ENCODE measurements around the gene CAMK2D.

CAMK2D gene

GRCh38 chr4:113762186-113763028 is 869 bp upstream of the CAMK2D start:
- H3K36me3 ChIP-seq (ENCODE audit: control insufficient read depth in 1 of 2, insufficient read depth in 2 of 2, low read length in 2 of 2): peaks cover 4 to 17% of the 10 kb centered on the region in 2 donors
- H3K4me1 ChIP-seq (ENCODE audit: control insufficient read depth in 1 of 2, insufficient read depth in 2 of 2, low read length in 2 of 2): peaks cover under 1 to 12% of the 10 kb centered on the region in 2 donors
- H3K27me3 ChIP-seq (ENCODE audit: low read depth, low read length): no peaks in the 10 kb centered on the region
- H3K4me3 ChIP-seq (ENCODE audit: low read depth in 1 of 2, low read length in 2 of 2): peak overlapping the region; percentile 93 to 94
- H3K27ac ChIP-seq (ENCODE audit: low read length): peak overlapping the region; percentile 99
- H3K9me3 ChIP-seq (ENCODE audit: control insufficient read depth in 1 of 2, low read length in 2 of 2): no peaks in the 10 kb centered on the region

- Histone ChIP-seq H3K27me3 (ENCODE audit: low read depth, low read length) (no peaks in the 10 kb centered on the region), H3K27ac (ENCODE audit: low read length) (peak overlapping the region; percentile 99), H3K9me3 (ENCODE audit: control insufficient read depth in 1 of 2, low read length in 2 of 2) (no peaks in the 10 kb centered on the region), H3K4me3 (ENCODE audit: low read depth in 1 of 2, low read length in 2 of 2) (peak overlapping the region; percentile 93 to 94), H3K36me3 (ENCODE audit: control insufficient read depth in 1 of 2, insufficient read depth in 2 of 2, low read length in 2 of 2) (peaks cover 8 to 17% of the 10 kb centered on the region in 2 donors), H3K4me1 (ENCODE audit: control insufficient read depth in 1 of 2, insufficient read depth in 2 of 2, low read length in 2 of 2) (peaks cover 9 to 17% of the 10 kb centered on the region in 2 donors)
These were observed 531 bp downstream of the CAMK2D start for GRCh38 chr4:113760795-113761619.

- Histone ChIP-seq H3K36me3 (ENCODE audit: control insufficient read depth in 1 of 2, insufficient read depth in 2 of 2, low read length in 2 of 2) (peaks cover 8 to 17% of the 10 kb centered on the region in 2 donors), H3K4me3 (ENCODE audit: low read depth in 1 of 2, low read length in 2 of 2) (peak overlapping the region; percentile 93 to 94), H3K9me3 (ENCODE audit: control insufficient read depth in 1 of 2, low read length in 2 of 2) (no peaks in the 10 kb centered on the region), H3K4me1 (ENCODE audit: control insufficient read depth in 1 of 2, insufficient read depth in 2 of 2, low read length in 2 of 2) (peaks cover 10 to 24% of the 10 kb centered on the region in 2 donors), H3K27me3 (ENCODE audit: low read depth, low read length) (no peaks in the 10 kb centered on the region), H3K27ac (ENCODE audit: low read length) (peak overlapping the region; percentile 99)
These were observed 1.3 kb downstream of the CAMK2D start for GRCh38 chr4:113760094-113760794.

GRCh38 chr4:113759696-113760093 is 1.8 kb downstream of the CAMK2D start:
- Histone ChIP-seq H3K27ac (ENCODE audit: low read length) (peak overlapping the region; percentile 99), H3K4me1 (ENCODE audit: control insufficient read depth in 1 of 2, insufficient read depth in 2 of 2, low read length in 2 of 2) (peaks cover 10 to 24% of the 10 kb centered on the region in 2 donors)

GRCh38 chr4:113758372-113758771 is 3.2 kb downstream of the CAMK2D start:
- Histone ChIP-seq H3K36me3 (ENCODE audit: control insufficient read depth in 1 of 2, insufficient read depth in 2 of 2, low read length in 2 of 2) (peaks cover 8 to 17% of the 10 kb centered on the region in 2 donors), H3K9me3 (ENCODE audit: control insufficient read depth in 1 of 2, low read length in 2 of 2) (no peaks in the 10 kb centered on the region), H3K27me3 (ENCODE audit: low read depth, low read length) (no peaks in the 10 kb centered on the region), H3K4me1 (ENCODE audit: control insufficient read depth in 1 of 2, insufficient read depth in 2 of 2, low read length in 2 of 2) (peaks cover 10 to 24% of the 10 kb centered on the region in 2 donors), H3K27ac (ENCODE audit: low read length) (peak overlapping the region; percentile 40), H3K4me3 (ENCODE audit: low read depth in 1 of 2, low read length in 2 of 2) (peak overlapping the region; percentile 93 to 94)

More at GRCh38 chr4:113759696-113760093, 1.8 kb downstream of the CAMK2D start:
- Histone ChIP-seq H3K27me3 (ENCODE audit: low read depth, low read length) (no peaks in the 10 kb centered on the region), H3K36me3 (ENCODE audit: control insufficient read depth in 1 of 2, insufficient read depth in 2 of 2, low read length in 2 of 2) (peaks cover 8 to 17% of the 10 kb centered on the region in 2 donors), H3K4me3 (ENCODE audit: low read depth in 1 of 2, low read length in 2 of 2) (peak overlapping the region; percentile 93 to 94), H3K9me3 (ENCODE audit: control insufficient read depth in 1 of 2, low read length in 2 of 2) (no peaks in the 10 kb centered on the region)

- Histone ChIP-seq H3K36me3 (ENCODE audit: control insufficient read depth in 1 of 2, insufficient read depth in 2 of 2, low read length in 2 of 2) (peaks cover 8 to 10% of the 10 kb centered on the region in 2 donors), H3K4me3 (ENCODE audit: low read depth in 1 of 2, low read length in 2 of 2) (no peak overlapping the region), H3K27me3 (ENCODE audit: low read depth, low read length) (no peaks in the 10 kb centered on the region), H3K27ac (ENCODE audit: low read length) (no peak overlapping the region), H3K9me3 (ENCODE audit: control insufficient read depth in 1 of 2, low read length in 2 of 2) (no peaks in the 10 kb centered on the region), H3K4me1 (ENCODE audit: control insufficient read depth in 1 of 2, insufficient read depth in 2 of 2, low read length in 2 of 2) (peaks cover 10 to 24% of the 10 kb centered on the region in 2 donors)
These were observed 4.1 kb downstream of the CAMK2D start for GRCh38 chr4:113757486-113757885.

- H3K27me3 ChIP-seq (ENCODE audit: low read depth, low read length): no peaks in the 10 kb centered on the region
- H3K4me1 ChIP-seq (ENCODE audit: control insufficient read depth in 1 of 2, insufficient read depth in 2 of 2, low read length in 2 of 2): peaks cover 10 to 22% of the 10 kb centered on the region in 2 donors
- H3K9me3 ChIP-seq (ENCODE audit: control insufficient read depth in 1 of 2, low read length in 2 of 2): no peaks in the 10 kb centered on the region
- H3K36me3 ChIP-seq (ENCODE audit: control insufficient read depth in 1 of 2, insufficient read depth in 2 of 2, low read length in 2 of 2): peaks cover 3 to 8% of the 10 kb centered on the region in 2 donors
- H3K27ac ChIP-seq (ENCODE audit: low read length): no peak overlapping the region
- no peak overlapping the region for H3K4me3 ChIP-seq (ENCODE audit: low read depth in 1 of 2, low read length in 2 of 2)
These were observed 5.5 kb downstream of the CAMK2D start for GRCh38 chr4:113756005-113756410.

- Histone ChIP-seq H3K36me3 (ENCODE audit: control insufficient read depth in 1 of 2, insufficient read depth in 2 of 2, low read length in 2 of 2) (peaks cover 0 to 4% of the 10 kb centered on the region in 2 donors), H3K4me3 (ENCODE audit: low read depth in 1 of 2, low read length in 2 of 2) (no peak overlapping the region), H3K27ac (ENCODE audit: low read length) (no peak overlapping the region), H3K9me3 (ENCODE audit: control insufficient read depth in 1 of 2, low read length in 2 of 2) (no peaks in the 10 kb centered on the region), H3K4me1 (ENCODE audit: control insufficient read depth in 1 of 2, insufficient read depth in 2 of 2, low read length in 2 of 2) (peaks cover 0 to 8% of the 10 kb centered on the region in 2 donors), H3K27me3 (ENCODE audit: low read depth, low read length) (no peaks in the 10 kb centered on the region)
These were observed 10.8 kb downstream of the CAMK2D start for GRCh38 chr4:113750734-113751133.

GRCh38 chr4:113750296-113750695 is 11.2 kb downstream of the CAMK2D start:
- Histone ChIP-seq H3K27me3 (ENCODE audit: low read depth, low read length) (no peaks in the 10 kb centered on the region), H3K27ac (ENCODE audit: low read length) (no peak overlapping the region), H3K4me3 (ENCODE audit: low read depth in 1 of 2, low read length in 2 of 2) (no peak overlapping the region), H3K4me1 (ENCODE audit: control insufficient read depth in 1 of 2, insufficient read depth in 2 of 2, low read length in 2 of 2) (peaks cover 0 to 3% of the 10 kb centered on the region in 2 donors), H3K9me3 (ENCODE audit: control insufficient read depth in 1 of 2, low read length in 2 of 2) (no peaks in the 10 kb centered on the region), H3K36me3 (ENCODE audit: control insufficient read depth in 1 of 2, insufficient read depth in 2 of 2, low read length in 2 of 2) (peaks cover 0 to 4% of the 10 kb centered on the region in 2 donors)

- H3K27me3 ChIP-seq (ENCODE audit: low read depth, low read length): no peaks in the 10 kb centered on the region
- H3K4me1 ChIP-seq (ENCODE audit: control insufficient read depth in 1 of 2, insufficient read depth in 2 of 2, low read length in 2 of 2): peaks cover 0 to 3% of the 10 kb centered on the region in 2 donors
- no peaks in the 10 kb centered on the region for H3K9me3 ChIP-seq (ENCODE audit: control insufficient read depth in 1 of 2, low read length in 2 of 2)
- peaks cover 0 to 4% of the 10 kb centered on the region in 2 donors for H3K36me3 ChIP-seq (ENCODE audit: control insufficient read depth in 1 of 2, insufficient read depth in 2 of 2, low read length in 2 of 2)
- no peak overlapping the region for H3K4me3 ChIP-seq (ENCODE audit: low read depth in 1 of 2, low read length in 2 of 2)
- H3K27ac ChIP-seq (ENCODE audit: low read length): no peak overlapping the region
These were observed 12.4 kb downstream of the CAMK2D start for GRCh38 chr4:113749178-113749577.
